ENCODE measurements around the gene CFAP77. TPM values are rescaled to one million over a fixed set of nuclear protein-coding genes. Genes with fewer than 3 reads are reported as not detected.
A peak's percentile ranks its signal among the peaks of the same experiment; 100 is the strongest.

CFAP77 gene
- polyA plus RNA-seq, 3 donors, result not detected

DNA sequence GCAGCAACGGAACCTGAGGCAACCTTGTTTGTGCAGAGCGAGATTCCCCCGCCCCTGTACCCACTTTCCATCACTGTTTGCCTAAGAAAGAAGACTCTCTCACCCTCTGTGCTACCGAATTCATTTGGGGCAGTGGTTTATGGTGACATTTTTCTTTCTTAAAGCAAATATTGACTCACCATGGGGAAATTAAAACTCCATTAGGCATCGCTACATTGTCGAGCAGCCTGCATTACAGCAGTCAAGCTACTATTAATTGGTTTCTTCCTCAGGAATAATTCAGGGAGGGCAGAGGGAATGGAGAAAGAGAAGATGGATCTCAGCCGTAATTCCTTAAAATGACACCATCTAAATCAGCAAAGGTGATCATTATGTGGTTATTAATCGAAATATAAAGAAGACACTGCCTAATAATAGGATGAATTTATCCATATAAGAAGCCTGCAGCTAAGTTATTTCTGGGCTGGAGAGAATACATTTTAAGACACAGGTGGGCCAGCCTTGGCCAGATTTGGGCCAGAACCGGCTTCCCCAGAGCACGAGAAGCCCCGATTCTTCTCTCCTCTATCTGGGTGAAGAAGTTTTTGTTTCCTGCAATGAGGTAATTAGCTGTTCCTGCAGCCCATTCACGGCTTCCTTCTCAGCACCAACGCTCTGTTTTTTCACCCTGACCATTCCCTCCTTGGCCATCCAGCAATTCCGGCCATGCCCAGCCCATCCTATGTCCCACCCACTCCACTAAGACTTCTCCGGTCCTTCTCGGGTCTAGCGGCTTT is 16.8 kb downstream of the CFAP77 start:
- Histone ChIP-seq H3K27me3 (ENCODE audit: control insufficient read depth in 2 of 2, insufficient read depth in 2 of 2, low read length in 2 of 2) (peaks cover 20 to 34% of the 10 kb centered on the region in 2 donors), H3K9ac (ENCODE audit: insufficient read depth, low read length, poor library complexity, severe bottlenecking) (no peak overlapping the region), H2AFZ (ENCODE audit: insufficient read depth, low read depth, low read length, poor library complexity, severe bottlenecking) (no peak overlapping the region), H3K79me2 (ENCODE audit: insufficient read depth, low read length) (no peaks in the 10 kb centered on the region), H3K27ac (ENCODE audit: low read depth in 1 of 2, low read length in 2 of 2) (no peak overlapping the region), H3K4me1 (ENCODE audit: control insufficient read depth in 1 of 2, insufficient read depth in 2 of 2, low read length in 2 of 2) (no peaks in the 10 kb centered on the region), H3K36me3 (replicated peaks in 1 of 2; ENCODE audit: control insufficient read depth in 1 of 2, insufficient read depth in 2 of 2, low read length in 2 of 2) (no peaks in the 10 kb centered on the region), H3K4me2 (replicated peaks; ENCODE audit: extremely low read depth, low read length, poor library complexity, severe bottlenecking) (no peak overlapping the region), H3K9me3 (replicated peaks in 1 of 2; ENCODE audit: control insufficient read depth in 1 of 2, insufficient read depth in 1 of 2, low read length in 2 of 2) (no peaks in the 10 kb centered on the region), H3K4me3 (replicated peaks in 1 of 3; ENCODE audit: low read depth in 2 of 3, low read length in 3 of 3) (no peak overlapping the region), H4K20me1 (ENCODE audit: insufficient read depth, low read length) (no peaks in the 10 kb centered on the region)
- 30% methylated on average over 5 of the region's 17 CpGs for WGBS (ENCODE audit: insufficient coverage)
- Mint-ChIP-seq H3K4me3 (peak overlapping the region in 1 of 2 donors; percentile 63), H3K9me3 (peaks cover 0 to 4% (median 1%) of the 10 kb centered on the region in 7 donors), H3K27me3 (ENCODE audit: low read depth in 3 of 3) (peaks cover 46 to 60% (median 59%) of the 10 kb centered on the region in 3 donors), H3K4me1 (no peaks in the 10 kb centered on the region), H3K27ac (peak overlapping the region in 1 of 7 donors; percentile 61), H3K36me3 (no peaks in the 10 kb centered on the region)
- TF ChIP-seq, protein P1, sequence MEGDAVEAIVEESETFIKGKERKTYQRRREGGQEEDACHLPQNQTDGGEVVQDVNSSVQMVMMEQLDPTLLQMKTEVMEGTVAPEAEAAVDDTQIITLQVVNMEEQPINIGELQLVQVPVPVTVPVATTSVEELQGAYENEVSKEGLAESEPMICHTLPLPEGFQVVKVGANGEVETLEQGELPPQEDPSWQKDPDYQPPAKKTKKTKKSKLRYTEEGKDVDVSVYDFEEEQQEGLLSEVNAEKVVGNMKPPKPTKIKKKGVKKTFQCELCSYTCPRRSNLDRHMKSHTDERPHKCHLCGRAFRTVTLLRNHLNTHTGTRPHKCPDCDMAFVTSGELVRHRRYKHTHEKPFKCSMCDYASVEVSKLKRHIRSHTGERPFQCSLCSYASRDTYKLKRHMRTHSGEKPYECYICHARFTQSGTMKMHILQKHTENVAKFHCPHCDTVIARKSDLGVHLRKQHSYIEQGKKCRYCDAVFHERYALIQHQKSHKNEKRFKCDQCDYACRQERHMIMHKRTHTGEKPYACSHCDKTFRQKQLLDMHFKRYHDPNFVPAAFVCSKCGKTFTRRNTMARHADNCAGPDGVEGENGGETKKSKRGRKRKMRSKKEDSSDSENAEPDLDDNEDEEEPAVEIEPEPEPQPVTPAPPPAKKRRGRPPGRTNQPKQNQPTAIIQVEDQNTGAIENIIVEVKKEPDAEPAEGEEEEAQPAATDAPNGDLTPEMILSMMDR (IDR thresholded peaks at IDR 0.05), result no peak
- intact Hi-C loops (cut with micrococcal nuclease), result no loop called here
- no peak for DNase-seq

DNA sequence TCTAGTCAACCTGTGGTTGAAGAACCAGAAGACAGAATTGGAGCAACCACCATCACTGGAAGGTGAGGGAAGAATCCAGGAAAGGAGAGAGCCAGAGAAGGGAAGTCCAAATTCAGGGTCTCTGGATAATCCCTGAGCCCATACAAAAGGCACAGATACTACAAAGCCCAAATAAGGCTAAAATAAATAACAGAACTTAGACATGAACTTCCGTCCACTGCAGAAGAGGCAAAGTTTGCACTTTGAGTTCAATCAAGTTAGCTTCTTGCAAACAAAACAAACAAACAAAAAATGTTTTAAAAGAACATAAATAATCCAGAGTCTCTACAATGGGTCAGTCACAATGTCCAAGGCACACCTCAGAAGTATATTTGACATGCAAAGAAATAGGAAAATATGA is 21.0 kb downstream of the CFAP77 start:
- TF ChIP-seq, protein P1 (IDR thresholded peaks at IDR 0.05), result no peak
- Mint-ChIP-seq H3K4me3 (no peak overlapping the region), H3K4me1 (no peaks in the 10 kb centered on the region), H3K36me3 (no peaks in the 10 kb centered on the region), H3K27me3 (ENCODE audit: low read depth in 3 of 3) (peaks cover 28 to 46% (median 42%) of the 10 kb centered on the region in 3 donors), H3K27ac (no peak overlapping the region), H3K9me3 (peaks cover 0 to 4% (median 0%) of the 10 kb centered on the region in 7 donors)
- intact Hi-C loops (cut with micrococcal nuclease), result no loop called here
- H3K9ac ChIP-seq (ENCODE audit: insufficient read depth, low read length, poor library complexity, severe bottlenecking), result no peak overlapping the region
- H4K20me1 ChIP-seq (ENCODE audit: insufficient read depth, low read length), result no peaks in the 10 kb centered on the region
- no peak overlapping the region for H3K4me3 ChIP-seq (replicated peaks in 1 of 3; ENCODE audit: low read depth in 2 of 3, low read length in 3 of 3)
- H3K9me3 ChIP-seq (replicated peaks in 1 of 2; ENCODE audit: control insufficient read depth in 1 of 2, insufficient read depth in 1 of 2, low read length in 2 of 2), result no peaks in the 10 kb centered on the region
- H2AFZ ChIP-seq (ENCODE audit: insufficient read depth, low read depth, low read length, poor library complexity, severe bottlenecking), result no peak overlapping the region
- no peaks in the 10 kb centered on the region for H3K79me2 ChIP-seq (ENCODE audit: insufficient read depth, low read length)
- H3K4me2 ChIP-seq (replicated peaks; ENCODE audit: extremely low read depth, low read length, poor library complexity, severe bottlenecking), result no peak overlapping the region
- no peak for DNase-seq
- WGBS (ENCODE audit: insufficient coverage), result 100% methylated on average over 1 of the region's 1 CpG
- H3K27me3 ChIP-seq (ENCODE audit: control insufficient read depth in 2 of 2, insufficient read depth in 2 of 2, low read length in 2 of 2), result peaks cover 7 to 23% of the 10 kb centered on the region in 2 donors
- no peaks in the 10 kb centered on the region for H3K36me3 ChIP-seq (replicated peaks in 1 of 2; ENCODE audit: control insufficient read depth in 1 of 2, insufficient read depth in 2 of 2, low read length in 2 of 2)
- no peaks in the 10 kb centered on the region for H3K4me1 ChIP-seq (ENCODE audit: control insufficient read depth in 1 of 2, insufficient read depth in 2 of 2, low read length in 2 of 2)
- no peak overlapping the region for H3K27ac ChIP-seq (ENCODE audit: low read depth in 1 of 2, low read length in 2 of 2)
